ENCODE results near the gene SEMA3B.

DNA sequence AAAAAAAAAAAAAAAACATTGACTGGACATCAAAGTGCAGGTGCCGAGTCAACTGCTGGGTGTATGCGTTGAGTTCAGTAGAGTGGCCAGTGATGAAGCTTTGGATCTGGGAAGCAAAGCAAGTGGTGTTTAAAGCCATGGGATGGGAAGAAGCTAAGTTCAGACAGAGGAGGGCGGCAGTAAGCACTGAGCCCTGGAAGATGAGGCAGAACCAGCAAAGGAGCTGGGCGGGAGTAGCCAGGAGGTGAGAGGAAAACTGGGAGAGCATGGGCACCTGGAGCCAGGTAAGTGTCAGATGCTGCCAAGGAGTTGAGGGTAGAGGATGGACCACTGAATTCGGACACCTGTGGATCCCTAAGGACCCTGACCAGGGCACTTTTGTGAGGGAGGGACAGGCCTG, 44.3 kb upstream of the SEMA3B start:
- TF ChIP-seq, protein P1, sequence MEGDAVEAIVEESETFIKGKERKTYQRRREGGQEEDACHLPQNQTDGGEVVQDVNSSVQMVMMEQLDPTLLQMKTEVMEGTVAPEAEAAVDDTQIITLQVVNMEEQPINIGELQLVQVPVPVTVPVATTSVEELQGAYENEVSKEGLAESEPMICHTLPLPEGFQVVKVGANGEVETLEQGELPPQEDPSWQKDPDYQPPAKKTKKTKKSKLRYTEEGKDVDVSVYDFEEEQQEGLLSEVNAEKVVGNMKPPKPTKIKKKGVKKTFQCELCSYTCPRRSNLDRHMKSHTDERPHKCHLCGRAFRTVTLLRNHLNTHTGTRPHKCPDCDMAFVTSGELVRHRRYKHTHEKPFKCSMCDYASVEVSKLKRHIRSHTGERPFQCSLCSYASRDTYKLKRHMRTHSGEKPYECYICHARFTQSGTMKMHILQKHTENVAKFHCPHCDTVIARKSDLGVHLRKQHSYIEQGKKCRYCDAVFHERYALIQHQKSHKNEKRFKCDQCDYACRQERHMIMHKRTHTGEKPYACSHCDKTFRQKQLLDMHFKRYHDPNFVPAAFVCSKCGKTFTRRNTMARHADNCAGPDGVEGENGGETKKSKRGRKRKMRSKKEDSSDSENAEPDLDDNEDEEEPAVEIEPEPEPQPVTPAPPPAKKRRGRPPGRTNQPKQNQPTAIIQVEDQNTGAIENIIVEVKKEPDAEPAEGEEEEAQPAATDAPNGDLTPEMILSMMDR (IDR thresholded peaks at IDR 0.05), result no peak
- TF ChIP-seq POLR2A (IDR thresholded peaks at IDR 0.05), result no peak

All from upper lobe of left lung (tissue), 4 donors.